Stimulated activated CD4-positive, alpha-beta T cell treated with anti-CD3 and anti-CD28 coated beads, TNF-alpha, amount 100 ng/mL, for 48 hours (primary cell): ENCODE measurements around the gene MXI1.
"Not testable (repeated sequence)": the region's sequence is repeated elsewhere in the genome, so short reads cannot be mapped to it uniquely, and the experiment has no call there.

Experiments
- DNase-seq, 3 donors: peaks; one replicate each; pipeline ENCODE4 v3.0.0-alpha.2; 2020; ENCODE audit warnings: low read depth in 3 of 3

The MXI1 gene

DNA sequence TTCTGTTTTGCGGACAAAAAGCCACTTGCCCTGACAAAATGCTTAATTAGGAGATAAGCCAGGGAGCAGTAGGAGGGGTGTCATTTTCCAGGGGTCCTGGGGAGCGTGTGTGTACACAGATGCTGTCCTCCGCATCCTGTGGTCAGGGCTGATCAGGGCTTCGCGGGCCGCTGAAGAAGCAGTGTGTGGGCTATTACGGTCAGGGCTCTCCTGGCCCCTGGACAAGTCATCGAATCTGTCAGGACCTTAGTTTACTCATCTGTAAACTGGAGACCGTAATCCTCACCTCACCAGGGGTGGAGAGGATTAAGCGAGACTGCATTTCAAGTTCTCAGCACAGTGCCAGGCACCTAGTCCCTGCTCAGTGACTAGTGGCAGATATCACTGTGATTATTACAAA is 26.0 kb upstream of the MXI1 start:
- DNase-seq: no peak

DNA sequence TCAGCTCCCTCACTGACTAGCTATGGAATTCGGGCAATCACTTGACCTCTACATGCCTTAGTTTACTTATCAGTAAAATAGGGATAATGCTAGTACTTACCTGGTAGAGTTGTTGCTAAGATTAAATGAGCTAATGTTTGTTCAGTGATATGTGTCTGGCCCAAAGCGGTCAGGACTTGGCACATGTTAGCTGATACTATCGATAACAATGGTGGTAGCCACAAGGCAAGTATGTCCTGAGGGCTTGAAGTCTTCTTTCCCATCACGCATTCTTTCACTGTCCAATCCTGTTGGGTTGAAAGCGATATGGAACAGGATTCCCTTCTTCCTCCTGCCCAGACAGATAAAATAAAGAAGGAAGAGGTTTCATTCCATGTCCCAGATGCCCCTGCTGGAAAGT is 25.5 kb upstream of the MXI1 start:
- no peak for DNase-seq

DNA sequence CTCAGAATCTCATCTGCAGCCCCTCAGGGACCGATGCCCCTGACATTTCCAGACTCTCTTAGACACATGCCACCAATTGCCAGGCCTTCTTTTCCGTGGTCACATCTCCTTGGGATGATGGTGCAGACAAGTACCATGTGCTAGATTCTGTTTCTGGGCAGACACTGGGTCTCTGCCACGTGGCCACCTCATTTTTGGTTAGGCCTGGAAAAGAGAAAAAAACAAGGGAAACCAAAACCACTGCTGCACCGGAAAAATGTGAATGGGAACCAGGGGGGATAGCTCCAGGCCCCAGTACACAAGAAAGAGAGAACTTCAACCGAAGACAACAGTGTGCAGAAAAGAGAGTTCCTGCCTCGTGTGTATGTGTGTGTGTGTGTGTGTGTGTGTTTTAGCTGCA is 23.0 kb upstream of the MXI1 start:
- no peak for DNase-seq

DNA sequence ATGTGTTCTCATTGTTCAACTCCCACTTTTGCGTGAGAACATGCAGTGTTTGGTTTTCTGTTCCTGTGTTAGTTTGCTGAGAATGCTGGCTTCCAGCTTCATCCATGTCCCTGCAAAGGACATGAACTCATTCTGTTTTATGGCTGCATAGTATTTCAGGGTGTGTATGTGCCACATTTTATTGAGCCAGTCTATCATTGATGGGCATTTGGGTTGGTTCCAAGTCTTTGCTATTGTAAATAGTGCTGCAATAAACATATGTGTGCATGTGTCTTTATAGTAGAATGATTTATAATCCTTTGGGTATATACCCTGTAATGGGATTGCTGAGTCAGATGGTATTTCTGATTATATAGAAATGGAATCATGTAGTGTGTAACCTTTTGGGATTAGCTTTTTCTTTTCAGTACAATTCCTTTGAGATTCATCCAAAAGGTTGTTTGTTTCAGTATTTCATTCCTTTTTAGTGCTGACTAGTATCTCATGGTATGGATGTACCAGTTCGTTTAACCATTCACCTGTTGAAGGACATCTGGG is 21.7 kb upstream of the MXI1 start:
- not testable (repeated sequence) for DNase-seq

DNA sequence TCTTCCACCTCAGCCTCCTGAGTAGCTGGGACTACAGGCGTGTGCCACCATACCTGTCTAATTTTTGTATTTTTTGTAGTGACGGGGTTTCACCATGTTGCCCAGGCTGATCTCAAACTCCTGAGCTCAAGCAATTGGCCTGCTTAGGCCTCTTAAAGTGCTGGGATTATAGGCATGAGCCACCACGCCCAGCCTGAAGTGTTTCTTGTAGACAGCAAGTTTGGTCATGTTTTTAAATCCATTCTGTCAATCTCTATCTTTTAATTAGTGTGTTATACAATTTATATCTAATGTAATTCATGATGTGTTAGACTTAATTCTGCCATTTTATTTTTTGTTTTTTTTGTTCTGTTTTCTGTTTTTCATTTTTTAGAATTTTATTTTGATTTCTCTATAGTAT is 17.2 kb upstream of the MXI1 start:
- no peak for DNase-seq

DNA sequence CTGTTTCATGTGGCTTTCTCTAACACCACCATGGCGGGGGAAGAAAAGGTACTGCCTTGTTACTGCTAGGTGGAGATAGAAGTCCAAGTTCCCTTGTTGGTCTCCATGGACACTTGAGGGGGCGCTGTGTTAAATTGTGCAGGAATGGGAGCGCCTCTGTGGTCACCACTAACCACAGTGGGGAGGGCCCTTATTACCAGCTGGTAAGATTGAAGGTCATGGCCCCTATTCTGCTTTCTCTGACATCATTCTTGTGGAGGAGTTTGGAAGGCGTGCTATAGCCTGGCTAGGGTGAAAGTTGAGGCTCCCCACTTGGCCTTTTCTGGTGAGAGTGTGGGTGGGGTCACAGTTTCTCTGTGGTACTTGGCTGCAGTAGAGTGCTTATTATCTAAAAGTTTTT is 14.9 kb upstream of the MXI1 start:
- no peak for DNase-seq

DNA sequence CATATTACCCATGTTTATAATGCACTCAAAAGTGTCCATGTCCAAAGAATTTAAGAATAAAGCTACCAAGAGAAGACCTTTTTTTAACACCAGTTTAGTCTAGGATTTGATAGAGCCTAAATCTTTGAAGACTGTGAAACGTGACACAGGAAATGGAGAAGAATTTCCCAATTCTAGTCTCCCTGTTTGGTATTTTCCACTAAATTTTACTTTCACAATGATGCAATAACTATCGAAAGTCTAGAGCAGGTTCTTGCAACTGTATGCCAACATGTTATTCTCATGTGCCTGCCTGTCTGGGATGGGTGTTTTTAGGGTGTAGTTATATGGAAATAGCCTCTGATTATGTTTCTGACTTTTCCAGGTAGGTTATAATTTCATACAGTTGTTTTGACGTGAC is 6.9 kb upstream of the MXI1 start:
- DNase-seq: no peak

DNA sequence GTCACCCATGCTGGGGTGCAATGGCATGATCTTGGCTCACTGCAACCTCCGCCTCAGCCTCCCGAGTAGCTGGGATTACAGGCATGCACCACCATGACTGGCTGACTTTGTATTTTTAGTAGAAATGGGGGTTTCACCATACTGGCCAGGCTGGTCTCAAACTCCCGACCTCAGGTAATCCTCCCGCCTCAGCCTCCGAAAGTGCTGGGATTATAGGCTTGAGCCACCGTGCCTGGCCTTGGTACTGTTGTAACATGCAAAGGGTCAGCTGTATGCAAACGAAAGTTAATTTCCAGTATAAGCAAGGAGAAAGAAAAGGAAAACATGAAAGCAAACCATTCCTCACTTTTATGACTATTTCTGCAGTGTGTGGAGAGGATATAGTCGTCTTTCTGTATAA is 6.4 kb upstream of the MXI1 start:
- DNase-seq: not testable (repeated sequence)

DNA sequence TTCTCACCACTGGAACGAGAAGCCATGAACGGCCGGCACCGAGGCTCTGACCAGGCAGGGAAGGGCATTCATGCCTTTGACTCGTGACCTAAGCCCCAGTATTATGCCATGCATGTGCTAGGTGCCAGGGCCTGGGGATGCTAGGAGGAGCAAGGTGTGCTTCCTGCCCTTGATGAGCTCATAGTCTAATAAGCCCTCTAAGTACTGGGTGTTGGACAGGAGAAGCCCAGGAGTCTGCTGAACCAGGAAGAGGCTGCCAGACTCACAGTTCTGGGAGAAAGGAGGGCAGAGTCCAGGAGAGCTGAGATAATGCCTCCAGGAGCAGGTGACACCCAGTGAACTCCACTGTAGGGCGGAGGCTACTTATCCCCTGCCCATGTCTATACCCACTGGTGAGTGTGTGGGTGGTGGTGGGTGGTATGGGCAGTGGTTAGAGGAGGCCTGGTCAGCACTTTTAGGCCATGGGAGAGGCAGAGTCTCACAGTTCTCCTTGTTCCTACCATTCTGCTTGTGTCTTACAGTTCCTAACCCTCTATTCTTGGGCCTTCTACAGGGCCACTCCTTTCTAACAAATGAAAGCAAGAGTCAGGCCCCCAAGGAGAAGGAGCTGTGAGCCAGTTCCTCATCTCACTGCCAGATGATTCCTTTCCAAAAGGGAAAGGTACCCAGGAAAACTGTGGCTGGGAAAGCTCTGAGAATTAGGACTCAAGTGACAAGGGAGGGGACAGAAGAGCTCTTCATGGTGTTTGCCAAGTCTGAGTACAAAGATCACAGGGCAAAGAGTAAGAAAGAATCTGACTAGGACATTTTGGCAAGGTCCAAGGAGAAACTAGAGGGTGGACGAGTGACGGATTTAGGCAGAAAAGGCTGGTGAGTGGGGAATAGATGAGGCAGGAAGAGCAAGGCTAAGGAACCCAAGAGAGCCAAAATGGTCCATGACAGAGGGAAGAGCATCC is 3.6 kb upstream of the MXI1 start:
- no peak for DNase-seq

DNA sequence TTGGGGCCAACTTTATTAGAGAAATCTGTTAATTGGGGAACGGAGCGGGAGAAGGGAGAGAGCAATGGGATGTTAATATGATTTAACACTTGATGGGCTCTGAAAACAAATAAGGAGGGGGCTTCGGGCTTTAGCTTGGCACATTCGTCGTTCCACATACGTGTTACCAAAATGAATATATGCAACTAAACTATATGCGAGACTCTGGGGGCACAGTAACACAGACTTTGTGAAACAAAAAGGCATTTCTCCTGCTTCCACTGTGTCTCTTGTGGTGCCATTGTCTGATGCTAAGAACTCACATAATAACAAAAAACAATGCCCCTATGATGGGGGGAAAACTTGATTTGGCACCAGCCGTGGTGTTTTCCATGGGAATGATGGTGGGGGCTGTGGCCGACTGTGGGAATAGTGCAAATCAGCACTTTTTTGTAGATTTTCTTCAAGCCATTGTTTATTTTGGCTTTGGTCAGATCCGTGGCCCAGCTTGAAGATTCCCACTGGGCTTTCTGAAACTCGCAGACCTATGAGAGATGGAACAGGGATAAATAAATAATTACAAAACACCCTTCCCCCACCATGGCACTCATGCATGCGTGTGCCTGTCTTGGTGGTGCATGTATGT is 2.2 kb upstream of the MXI1 start:
- DNase-seq: no peak

DNA sequence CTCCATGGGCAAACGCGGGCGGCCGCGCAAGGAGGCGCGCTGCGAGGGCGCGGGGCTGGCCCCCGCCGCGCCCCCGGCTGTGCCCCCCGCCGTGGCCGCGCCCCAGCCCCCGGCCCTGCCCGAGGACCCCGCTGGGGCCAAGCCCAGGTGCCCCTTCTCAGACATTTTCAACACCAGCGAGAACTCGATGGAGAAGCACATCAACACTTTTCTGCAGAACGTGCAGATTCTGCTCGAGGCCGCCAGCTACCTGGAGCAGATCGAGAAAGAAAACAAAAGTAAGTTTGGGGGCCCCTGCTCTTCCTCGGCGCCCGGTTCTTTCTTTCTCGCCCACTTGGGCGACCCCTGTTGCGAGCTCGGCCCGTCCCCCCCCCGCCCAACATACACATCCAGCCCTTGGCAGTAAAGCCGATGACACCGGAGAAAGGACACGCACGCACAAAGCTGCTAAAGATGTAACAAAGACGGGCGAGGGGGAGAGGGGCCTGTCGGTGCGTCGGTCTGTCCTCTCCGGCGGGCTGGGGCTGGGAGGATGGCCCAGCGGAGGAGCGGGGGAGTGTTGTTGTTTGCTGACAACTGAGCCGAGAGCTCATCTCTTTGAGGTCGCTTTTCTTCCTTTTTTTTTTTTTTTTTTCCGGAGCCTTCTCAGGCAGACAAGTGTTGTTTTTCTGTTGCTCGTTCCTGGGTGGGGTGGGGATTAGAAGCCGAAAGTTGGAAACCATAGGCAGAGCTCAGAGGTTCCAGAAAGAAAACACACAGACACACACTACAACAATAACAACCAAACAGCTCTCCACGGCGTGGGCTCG is 604 bp downstream of the MXI1 start:
- DNase-seq: no peak

DNA sequence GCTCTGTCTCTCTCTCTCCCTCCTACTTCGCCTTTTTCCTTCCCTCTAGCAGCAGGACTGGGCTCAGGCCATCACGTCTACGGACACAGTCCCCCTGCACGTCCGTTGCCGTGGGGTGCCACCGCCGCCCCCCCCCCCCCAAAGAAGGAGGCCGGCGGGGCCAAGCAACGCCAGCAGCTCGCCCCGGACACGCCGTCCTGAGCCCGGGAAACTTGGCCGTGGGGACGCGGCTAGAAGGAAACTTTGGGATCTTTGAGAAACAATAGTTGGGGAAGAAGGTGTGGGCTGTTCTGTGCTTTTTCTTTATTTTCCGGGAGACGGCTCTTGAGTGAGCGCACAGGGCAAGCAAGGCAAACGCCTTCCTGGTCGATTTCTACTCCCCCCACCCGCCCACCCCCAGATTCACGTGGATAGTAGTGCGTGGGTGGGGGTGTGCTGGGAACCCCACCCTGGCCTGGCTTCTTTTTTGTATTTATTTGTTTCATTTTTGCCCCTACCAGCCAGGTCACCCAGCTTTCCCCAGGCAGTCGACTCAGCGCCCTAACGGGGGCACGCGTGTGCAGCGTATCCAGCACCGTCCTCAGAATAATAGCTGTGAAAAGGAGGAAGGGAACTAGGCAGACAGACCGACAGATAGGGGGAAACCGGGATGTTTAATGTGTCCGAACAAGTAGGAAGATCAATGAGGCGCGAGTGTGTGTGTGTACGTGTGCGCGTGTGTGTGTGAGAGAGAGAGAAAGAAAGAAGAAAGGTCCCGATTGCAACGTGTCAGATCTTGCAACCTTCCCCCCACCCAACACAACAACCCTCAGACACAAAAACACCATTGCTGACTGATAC is 1.4 kb downstream of the MXI1 start:
- no peak for DNase-seq

DNA sequence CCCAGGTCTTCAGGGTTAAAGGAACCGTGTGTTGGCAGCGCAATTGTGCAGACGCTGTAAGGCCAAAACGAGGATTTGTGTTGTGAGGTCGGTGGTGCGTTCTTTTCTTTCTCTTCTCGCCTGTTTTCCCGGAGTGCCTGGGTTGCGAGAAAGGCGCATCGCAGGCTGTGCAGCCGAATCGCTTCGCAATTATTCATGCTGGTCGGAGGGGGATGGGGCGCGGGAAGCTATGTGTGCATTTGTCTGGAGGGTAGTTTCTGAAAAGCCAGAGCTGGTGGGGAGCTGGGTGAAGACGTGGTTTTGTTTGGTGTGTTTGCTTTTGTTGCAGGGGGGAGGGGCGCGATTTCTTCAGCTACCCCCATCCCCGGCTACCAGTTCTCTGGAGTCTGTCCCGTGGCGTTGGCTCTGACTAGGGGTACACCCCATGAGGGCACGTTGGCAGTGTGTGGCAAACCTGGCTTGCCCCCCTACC is 2.1 kb downstream of the MXI1 start:
- DNase-seq: peak; percentile 48 to 67 (median 64)

DNA sequence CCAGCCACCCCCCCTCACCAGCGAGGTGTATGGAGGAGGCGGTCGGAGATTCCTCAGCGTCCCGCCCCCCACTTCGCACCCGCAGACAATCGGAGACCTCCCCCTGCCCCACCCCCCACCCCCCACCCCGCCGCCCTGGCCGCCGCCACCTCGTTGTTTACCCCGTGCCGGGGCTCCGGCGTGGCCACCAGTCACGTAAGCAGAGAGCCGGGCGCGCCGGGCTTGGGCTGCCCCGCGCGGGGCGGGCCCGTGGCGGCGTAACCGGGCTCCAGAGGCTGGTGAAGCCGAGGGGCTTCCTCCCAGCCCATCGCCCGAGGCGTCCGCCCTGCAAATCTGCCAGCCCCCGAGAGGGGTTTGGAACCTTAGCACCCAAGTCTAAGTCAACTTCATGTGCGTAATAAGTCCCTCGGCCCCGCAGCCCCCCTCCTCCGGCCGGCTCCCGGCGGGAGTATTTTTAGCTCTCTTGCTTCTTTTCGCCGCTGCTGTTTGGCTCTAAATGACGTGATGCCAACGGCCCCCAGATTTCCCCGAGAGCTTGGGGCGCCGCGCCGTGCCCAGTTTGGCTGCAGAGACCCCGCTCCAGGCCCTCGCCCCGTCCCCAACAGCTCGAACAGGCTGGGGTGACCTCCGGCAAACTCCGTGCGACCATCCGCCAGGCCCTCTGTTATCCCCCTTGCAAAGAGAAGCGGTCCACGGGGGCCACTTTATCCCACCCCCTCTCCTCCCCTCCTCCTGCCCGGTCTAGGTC is 2.7 kb downstream of the MXI1 start:
- DNase-seq: no peak

DNA sequence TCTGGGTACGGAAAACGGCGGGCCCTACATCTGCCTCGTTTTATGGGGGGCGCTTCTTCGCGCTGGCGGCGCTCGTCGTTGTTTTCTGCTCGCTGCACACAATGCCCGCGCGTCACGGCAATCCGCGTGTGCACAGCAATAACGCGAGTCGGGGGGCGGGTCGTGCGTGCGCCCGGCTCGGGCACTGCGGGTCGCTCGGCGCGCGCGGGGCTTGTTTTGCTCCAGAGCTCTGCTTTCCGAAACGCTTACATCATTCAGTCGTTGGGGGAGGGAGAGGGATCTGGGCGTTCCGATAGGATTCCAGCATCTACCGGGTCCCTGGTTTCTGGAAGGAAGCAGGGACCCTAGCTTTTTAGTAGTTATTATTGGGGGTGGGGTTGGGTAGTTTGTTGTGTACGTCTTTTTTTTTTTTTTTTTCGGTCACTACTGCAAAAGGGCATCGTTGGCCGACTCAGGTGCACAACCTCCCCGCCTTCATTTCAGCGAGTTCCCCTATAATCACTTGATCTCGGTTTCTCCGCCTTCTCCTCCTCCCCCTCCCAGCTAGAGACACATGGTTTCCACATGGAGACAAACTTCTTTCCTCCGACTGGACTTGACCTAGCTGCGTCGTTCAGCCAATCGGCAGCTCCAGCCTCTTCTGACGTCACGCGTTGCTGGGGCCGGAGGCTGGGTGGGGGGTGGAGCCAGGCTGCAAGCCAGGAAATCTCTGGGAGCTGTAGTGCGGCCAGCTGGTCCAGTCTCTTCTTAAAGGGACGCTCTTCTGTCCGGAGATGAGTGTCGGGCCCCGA is 3.5 kb downstream of the MXI1 start:
- peak; percentile 88 to 90 (median 90) for DNase-seq

DNA sequence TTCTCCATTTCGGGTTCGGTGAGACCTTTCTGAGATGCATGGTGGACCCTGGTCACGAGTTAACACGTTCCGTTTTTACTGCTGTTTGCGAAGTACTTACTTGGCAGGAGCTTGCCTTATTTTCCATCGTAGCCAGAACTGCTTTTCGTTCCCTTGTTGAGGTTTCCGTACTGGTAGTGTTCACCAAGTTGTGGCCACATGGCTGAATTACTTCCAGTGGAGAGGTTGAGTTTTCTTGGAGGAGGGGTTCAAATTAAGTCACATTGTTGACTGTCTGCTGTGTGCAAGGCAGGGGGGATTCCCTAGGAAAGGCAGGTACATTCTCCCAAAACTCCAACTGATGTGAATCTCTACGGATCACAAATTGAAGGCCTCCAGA is 4.0 kb downstream of the MXI1 start:
- DNase-seq: no peak

DNA sequence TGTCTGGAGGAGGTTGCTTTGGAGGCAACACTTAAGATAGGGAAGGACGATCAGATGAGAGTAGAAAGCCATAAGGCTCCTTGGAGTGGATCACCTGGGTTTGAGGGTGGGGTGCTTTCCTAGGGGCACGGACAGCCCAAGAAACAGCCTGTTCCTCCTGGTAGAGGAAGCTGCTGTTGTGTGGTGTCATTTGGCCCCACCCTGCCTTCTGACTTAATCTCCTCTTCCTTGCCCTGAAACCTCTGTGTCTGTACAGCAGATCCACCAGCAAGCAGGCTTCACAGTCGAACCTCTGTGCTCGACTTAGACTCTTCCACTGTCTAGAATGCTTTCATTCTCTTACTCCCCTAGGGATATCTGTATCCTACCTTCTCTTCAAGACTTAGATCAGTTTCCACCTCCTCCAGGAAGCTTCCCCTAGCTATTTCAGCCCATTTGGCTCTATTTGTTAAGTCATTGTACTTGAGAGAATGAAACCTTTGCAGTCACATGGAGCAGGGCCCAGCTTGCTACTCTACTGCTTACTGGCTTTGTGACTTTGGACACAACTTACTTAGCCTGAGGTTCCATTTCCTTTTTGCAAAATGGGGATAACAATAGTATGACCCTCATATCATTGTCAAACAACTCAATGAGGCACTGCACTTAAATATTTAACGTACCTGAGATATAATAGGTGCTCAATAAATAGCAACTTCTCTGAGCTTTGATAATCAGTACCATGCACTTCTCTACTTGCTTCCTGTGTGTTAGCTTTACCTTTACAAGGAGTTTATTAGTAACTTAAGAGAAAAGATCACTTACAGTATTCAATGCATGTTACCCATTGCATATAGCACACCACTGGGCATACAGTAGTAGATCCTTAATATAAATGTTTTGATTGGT is 5.0 kb downstream of the MXI1 start:
- DNase-seq: no peak

DNA sequence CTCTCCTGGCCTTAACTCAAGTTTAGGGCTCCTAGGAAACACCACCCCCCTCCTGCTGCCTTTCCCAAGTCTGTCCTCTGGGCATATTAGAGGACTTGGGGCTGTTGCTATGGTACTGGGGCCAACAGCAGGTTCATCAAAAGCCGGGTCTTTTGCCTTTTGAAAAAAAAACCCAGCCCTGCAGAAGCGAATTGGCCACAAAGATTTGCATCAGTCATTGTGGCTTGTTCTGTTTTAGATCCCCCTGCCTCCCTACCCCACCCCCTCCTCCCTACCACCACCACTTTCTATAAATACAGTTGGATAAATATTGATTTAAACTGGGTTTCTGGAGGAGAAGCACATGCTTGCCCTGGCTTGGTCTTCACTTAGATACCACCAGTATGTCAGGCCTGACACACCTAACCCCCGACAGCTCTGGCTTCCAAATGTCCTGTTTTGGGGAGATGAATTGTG is 7.0 kb downstream of the MXI1 start:
- DNase-seq: no peak
